GM12801 (cell line): ENCODE measurements around the gene TXNDC15.

Source experiments
- TF ChIP-seq, protein P1 (sequence below): IDR thresholded peaks from one replicate; pipeline ENCODE4 v1.5.1; 2011; ENCODE audit warnings: control low read depth; ENCODE audit not compliant: insufficient read length; ENCODE audit errors: extremely low read depth

The TXNDC15 gene

DNA sequence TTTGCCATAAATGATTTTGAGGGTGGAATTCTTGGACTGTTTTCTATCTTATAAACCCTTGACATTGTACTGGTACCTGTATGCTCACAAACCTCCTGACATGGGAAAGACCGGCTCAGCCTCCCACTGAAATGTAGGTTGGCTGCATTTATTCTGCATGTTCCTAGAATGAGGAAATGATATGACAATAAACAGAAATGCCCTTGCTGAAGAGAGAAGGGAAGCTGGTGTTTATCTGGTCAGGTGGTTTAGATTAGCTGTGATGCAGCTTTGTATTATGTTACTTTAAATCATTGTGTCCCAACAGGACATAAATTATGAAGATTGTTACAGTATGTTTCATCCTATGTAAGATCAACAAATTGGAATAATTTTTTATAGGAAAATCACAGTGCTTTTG, 70.5 kb downstream of the TXNDC15 start:
- TF ChIP-seq, protein P1, sequence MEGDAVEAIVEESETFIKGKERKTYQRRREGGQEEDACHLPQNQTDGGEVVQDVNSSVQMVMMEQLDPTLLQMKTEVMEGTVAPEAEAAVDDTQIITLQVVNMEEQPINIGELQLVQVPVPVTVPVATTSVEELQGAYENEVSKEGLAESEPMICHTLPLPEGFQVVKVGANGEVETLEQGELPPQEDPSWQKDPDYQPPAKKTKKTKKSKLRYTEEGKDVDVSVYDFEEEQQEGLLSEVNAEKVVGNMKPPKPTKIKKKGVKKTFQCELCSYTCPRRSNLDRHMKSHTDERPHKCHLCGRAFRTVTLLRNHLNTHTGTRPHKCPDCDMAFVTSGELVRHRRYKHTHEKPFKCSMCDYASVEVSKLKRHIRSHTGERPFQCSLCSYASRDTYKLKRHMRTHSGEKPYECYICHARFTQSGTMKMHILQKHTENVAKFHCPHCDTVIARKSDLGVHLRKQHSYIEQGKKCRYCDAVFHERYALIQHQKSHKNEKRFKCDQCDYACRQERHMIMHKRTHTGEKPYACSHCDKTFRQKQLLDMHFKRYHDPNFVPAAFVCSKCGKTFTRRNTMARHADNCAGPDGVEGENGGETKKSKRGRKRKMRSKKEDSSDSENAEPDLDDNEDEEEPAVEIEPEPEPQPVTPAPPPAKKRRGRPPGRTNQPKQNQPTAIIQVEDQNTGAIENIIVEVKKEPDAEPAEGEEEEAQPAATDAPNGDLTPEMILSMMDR, result no peak

DNA sequence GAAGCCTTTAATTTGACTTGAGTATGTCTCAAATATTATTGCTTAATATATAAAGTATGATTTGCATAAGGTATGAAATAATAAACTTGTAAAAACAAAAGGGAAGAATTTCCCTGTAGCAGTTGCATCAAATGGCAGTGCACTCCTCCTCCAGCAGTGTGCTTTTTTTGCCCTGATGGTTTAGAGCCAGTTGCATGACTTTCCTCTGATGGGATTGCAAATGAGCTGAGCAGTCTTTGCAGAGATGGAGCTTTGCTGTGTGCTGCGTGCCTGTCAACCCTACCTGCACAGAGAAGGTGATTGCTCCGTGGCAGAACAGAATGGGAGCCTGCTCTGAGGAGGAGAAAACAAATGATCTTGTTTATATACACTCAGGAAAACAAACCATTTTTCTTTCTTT, 70.9 kb downstream of the TXNDC15 start:
- TF ChIP-seq, protein P1, result no peak

- TF ChIP-seq, protein P1, result no peak
These were observed 74.7 kb downstream of the TXNDC15 start for GRCh38 chr5:134948911-134949310.

- TF ChIP-seq, protein P1, result no peak
These were observed 75.1 kb downstream of the TXNDC15 start for GRCh38 chr5:134949316-134949715.
